HG03159 (cell line): ENCODE data around the gene MAFG.

Experiments
- ATAC-seq: cut with Tn5 transposase; IDR thresholded peaks from one replicate; pipeline ENCODE4 v1.9.1; 2021; ENCODE audit warnings: mild to moderate bottlenecking, moderate library complexity; ENCODE audit not compliant: unreplicated experiment

The MAFG gene

GRCh38 chr17:81899514-81900166, 27.9 kb downstream of the MAFG start:
- no peak for ATAC-seq

- no peak for ATAC-seq
Measured at GRCh38 chr17:81898885-81899284, 28.6 kb downstream of the MAFG start.

- ATAC-seq: no peak
Measured at GRCh38 chr17:81898029-81898866, 29.3 kb downstream of the MAFG start.

GRCh38 chr17:81895400-81895799, 32.1 kb downstream of the MAFG start:
- no peak for ATAC-seq

GRCh38 chr17:81891303-81891552, 36.3 kb downstream of the MAFG start:
- ATAC-seq: no peak

GRCh38 chr17:81890447-81891302, 36.9 kb downstream of the MAFG start:
- ATAC-seq: peak; percentile 11

- no peak for ATAC-seq
Measured at GRCh38 chr17:81889602-81890001, 37.9 kb downstream of the MAFG start.

GRCh38 chr17:81888988-81889595, 38.4 kb downstream of the MAFG start:
- no peak for ATAC-seq

- ATAC-seq: no peak
Measured at GRCh38 chr17:81888105-81888987, 39.2 kb downstream of the MAFG start.

GRCh38 chr17:81885869-81886548, 41.5 kb downstream of the MAFG start:
- ATAC-seq: no peak

- ATAC-seq: no peak
Measured at GRCh38 chr17:81885454-81885853, 42.1 kb downstream of the MAFG start.

- ATAC-seq: no peak
Measured at GRCh38 chr17:81884968-81885367, 42.6 kb downstream of the MAFG start.

GRCh38 chr17:81884520-81884919, 43.0 kb downstream of the MAFG start:
- no peak for ATAC-seq

- no peak for ATAC-seq
Measured at GRCh38 chr17:81879121-81879520, 48.4 kb downstream of the MAFG start.

GRCh38 chr17:81878294-81878693, 49.2 kb downstream of the MAFG start:
- ATAC-seq: no peak

GRCh38 chr17:81877569-81877968, 50.0 kb downstream of the MAFG start:
- ATAC-seq: no peak

GRCh38 chr17:81871387-81872230, 55.9 kb downstream of the MAFG start:
- ATAC-seq: peak; percentile 38

GRCh38 chr17:81870981-81871386, 56.6 kb downstream of the MAFG start, which contains the start of gene ARHGDIA:
Gene ARHGDIA, minus strand, starts transcription at chr17:81871337. Its CDS starts 1,407 bp downstream, at chr17:81869930.
- ATAC-seq: peak; percentile 9
